NCI-H2227 (cell line): ENCODE data around the gene BCL2L14.

Experiments
- DNase-seq: peaks from one replicate; lab custom pipeline; 2025; ENCODE audit not compliant: unreplicated experiment; lab: John Stamatoyannopoulos, UW

Gene BCL2L14, protein sequence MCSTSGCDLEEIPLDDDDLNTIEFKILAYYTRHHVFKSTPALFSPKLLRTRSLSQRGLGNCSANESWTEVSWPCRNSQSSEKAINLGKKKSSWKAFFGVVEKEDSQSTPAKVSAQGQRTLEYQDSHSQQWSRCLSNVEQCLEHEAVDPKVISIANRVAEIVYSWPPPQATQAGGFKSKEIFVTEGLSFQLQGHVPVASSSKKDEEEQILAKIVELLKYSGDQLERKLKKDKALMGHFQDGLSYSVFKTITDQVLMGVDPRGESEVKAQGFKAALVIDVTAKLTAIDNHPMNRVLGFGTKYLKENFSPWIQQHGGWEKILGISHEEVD

DNA sequence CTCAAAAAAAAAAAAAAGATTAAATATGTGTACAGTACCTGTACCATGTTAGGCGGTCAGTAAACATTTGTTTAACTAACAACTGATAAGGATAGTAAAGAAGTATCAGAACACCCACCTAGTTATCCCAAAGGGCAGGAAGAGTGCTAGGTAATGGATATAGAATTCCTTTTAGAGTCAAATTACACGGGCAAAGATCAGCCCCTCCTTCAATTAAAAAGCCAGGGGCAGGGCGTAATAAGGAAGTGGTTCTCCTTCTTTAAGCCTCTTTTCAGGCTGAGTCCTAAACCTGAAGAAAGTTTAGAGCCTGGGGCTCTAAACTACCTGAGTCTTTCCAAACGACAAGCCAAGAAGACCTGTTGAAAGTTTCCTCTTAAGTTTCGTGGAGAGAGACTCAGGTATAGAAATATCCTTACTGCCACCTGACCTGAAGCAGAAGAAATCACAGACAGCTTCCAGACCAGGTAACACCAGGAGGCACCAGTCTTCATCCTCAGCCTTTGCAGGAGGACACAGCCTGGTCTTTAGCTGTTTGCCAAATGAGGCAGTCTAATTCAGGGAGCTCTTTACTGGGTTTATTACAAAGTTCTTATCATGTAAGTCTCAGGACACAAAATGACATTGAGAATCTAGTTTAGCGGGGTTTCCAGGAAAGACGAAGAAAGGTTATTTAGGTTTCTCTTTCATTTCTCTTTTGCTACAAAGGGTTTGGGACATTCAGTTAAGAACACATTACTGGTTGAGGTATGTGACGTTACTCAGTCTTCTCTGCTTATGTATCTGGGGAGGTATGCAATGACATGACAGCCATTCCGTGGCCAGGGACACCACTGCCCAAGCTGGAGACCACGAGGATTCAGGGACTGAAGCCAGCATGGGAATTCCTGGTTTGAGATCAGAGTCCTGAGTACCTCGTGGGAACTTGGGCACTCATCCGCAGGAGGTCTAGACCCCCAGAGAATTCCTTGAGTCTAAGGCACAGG, at the start of gene BCL2L14:
TSS of gene BCL2L14 (plus strand) at position 266 of the 983 bp plus-strand sequence. CDS start 8,367 bp downstream, outside the sequence.
- no peak for DNase-seq

DNA sequence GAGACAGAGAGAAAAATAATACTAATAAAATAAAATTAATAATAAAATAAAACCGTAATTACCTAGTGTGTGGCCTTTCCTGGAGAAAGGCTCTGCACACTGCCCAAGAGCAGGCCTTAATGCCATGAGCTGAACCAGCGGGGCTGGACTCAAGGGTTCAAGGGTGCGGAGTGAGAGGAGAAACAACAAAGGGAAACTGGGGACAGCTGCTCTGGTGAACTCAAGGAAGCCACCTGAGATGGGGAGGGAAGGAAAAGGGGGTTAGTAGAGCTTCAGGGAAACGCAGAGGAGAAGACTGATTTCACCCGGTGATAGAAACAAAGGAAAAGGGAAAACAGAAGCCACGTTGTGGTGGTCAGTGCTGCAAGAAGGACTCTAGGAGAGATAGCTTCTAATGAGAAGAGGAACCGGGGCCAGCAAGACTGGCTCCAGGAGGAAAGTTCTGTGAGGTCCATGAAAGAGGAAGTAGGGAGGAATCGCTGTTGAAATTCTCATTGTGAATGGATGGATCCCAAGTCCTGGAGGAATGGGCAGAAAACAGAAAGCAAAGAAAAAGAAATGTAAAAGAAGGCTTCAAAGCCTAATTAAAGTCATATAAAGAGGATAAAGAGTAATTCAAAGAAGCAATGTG, 48.3 kb upstream of the BCL2L14 start:
- no peak for DNase-seq

DNA sequence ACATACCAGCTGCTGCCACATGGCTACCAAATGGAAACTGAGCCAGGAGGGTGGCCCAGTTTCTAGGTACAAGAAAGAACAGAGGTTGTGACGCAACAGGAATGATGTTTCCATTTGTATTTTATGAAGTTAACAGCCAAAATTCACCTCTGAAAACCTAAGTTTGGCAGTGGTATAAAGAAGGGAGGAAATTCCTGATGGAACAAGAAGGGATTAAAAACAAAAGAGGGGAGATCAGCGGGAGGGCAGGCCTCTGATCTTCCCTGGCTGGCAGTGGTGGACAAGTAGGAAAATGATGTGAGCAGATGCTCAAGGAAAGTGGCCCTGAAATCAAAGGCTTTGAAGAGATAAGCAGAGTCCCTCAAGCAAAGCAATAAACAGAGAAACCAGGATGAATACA, 47.3 kb upstream of the BCL2L14 start:
- no peak for DNase-seq

DNA sequence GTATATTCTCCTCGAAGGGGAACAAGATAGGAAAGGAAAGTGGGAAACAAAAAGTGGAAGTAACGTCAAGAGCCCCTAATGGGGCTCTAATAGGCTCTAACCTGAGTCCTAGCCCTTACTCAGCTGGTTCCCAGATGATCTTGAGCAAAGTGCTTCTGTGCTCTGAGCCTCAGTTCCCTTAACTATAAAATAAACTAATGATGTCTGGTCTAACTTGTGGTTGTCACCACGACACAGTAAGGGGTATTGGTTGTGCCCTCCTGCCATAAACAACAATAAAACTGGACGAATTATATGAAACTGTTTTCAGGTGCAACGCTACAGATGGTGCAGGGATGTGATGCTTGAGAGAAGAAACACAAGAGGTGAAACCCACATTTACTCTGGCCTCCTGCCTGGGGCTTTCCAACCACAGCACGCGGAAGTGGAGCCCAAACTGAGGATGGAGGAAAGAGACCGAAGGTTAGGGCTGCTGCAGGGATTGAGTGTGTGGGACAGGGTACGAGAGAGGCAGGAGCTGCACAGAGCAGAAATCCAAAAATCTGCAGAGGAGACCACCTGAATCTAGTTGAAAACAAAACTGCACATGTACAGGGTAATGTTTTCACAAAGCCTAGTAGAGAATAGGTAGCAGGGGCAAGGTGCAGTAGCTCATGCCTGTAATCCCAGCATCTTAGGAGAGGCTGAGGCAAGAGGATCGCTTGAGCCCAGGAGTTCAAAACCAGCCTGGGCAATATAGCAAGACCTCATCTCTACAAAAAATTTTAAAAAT, 45.6 kb upstream of the BCL2L14 start:
- DNase-seq = no peak

DNA sequence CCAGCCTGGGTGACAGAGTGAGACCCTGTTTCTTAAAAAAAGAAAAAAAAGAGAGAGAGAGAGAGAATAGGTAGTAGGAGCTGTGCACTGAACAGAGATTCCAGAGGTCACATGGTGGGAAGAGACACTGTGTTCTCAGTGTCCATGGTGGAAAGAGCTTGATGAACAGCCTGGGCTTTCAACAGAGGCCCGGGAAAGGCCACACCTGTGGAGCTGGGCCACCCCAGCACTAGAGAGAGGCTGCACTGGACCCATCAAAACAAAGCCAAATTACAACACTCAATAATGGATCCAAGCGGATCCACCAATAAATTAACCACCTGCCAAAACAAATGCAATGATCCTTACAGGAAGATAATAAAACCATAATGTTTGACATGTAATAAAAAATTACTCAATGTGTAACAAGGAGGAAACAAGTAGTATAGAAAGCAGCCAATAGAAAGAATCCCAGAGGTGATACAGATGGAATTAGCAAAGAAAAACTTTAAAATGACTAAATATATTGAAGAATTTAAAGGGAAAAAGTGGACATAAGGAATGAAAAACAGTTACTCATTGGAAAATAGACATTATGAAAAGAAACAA, 44.8 kb upstream of the BCL2L14 start:
- no peak for DNase-seq

DNA sequence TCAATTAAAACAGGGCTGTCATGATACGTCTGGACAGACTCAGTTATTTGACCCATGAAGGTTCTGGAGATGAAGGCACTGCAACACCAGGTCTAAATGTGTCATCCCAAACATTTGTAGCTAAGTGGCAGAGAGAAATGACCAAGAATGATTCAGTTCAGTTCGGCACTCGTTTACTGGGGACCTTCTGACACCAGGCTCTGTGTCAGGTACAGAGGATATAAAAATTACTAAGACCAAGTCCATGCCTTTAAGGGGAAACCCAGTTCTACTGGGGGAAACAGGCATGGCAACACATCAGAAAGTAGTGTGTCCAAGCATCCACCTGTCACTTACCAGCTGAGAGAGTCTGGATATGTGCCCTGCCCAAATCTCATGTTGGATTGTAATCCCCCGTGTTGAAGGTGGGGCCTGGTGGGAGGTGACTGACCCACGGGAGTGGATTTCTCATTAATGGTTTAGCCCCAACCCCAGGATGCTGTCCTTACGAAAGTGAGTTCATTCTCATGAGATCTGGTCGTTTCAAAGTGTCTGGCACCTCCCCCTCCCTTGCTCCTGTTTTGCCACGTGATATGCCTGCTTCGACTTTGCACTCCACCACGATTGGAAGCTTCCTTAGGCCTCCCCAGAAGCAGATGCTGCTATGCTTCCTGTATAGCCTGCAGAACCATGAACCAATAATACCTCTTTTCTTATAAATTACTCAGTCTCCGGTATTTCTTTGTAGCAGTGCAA, 41.9 kb upstream of the BCL2L14 start:
- DNase-seq = no peak

DNA sequence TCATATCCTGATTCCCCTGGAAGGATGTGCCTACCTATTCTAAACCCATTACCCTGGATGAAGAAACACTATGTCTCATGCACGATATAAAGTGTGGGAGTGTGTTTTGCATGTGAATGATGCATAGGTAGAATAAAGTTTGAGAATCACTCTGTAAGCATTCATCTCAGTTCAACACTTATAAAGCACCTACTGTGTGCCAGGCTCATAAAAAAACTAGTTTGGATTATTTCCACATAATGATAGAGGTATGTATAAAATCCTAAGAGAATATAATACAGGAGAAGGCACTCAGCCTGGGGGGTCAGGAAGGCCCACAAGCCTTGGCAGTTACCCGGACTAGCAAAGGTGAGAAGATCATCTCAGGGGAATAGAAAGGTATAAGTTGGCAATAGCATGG, 41.1 kb upstream of the BCL2L14 start:
- no peak for DNase-seq

DNA sequence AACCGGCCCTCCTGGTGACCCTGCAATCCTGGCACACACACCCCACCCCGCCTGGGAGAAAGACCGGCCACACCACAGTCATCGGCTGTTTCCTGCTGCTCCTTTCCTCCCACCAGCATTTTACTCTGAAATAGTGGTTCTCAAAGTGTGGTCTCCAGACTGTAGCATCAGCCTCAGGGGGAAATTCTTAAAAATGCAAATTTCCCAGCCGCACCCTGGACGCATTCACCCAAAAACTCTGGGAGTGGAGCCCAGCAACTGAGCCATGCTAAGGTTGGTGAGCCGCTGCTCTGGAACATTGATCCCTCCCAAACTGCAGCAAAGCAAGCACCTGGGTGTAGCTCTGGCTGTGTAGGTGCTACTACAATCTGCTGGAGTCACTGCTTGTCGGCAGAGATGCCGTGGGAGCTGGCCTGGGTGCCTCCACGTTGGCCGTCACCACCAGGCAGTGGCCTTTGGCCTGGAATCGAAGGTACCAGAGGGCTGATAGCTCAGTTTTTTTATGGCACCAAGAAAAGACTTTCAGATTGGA, 38.4 kb upstream of the BCL2L14 start:
- DNase-seq = no peak

DNA sequence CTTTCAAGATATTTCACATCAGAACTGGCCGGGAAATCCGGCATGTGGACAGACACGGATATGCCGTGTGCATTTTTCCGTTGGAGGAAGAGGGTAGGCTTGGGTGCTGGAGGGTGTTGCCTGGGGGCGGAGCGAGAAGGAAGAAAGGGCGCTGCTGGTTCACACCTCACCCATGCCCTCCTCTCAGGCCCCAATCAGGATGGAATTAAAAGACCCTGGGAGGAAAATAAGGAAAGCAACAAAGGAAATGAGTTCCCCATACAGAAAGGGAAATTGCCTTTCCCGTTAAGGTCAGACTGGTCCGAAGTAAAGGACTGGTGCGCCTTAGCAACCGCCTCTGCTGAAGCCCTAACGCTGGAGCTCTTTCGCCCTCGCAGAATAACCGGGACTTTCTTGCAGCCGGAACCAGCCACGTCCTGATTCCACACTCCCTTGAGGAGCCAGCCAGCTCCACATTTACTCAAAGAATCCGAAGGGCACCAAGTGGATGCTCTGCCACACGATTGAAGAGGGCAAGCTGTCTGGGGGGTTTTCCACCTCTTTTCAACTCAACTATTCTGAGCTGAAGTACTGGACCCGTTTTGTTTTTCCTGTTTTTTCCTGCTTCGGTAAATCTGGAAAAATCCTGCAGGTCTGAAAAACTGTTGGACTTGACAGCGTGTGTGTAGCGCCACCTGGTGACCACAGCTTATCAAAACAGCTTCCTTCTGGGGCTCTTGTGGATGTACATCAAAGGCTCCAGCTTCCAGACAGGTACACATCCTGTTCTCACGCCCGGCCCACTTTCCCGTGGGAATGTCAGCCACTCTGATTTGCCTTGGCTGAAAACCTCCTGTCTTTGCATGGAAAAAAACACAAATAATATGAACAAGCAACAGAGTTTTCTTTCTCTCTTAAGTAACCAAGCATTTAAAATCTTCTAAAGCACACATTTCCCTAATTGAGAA, 37.6 kb upstream of the BCL2L14 start:
- DNase-seq = peak; percentile 77

DNA sequence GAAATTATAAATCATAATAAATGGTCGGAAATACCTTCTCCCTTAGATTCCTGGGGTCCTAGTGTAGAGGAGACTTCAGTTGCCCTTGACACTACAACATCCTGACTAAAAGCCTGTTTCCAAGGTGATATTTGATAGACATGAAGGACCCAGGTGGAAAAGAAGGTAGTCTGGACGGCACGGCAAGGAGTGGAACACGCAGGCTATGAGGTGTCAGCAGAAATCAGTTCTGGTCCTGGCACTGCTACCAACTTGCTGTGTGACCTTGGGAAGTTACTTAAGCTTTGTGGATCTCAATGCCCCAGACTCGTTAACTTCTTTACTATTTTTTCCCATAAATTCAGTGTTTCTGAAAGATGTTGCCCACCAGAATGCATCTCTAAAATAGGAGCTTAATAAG, 36.9 kb upstream of the BCL2L14 start:
- no peak for DNase-seq

DNA sequence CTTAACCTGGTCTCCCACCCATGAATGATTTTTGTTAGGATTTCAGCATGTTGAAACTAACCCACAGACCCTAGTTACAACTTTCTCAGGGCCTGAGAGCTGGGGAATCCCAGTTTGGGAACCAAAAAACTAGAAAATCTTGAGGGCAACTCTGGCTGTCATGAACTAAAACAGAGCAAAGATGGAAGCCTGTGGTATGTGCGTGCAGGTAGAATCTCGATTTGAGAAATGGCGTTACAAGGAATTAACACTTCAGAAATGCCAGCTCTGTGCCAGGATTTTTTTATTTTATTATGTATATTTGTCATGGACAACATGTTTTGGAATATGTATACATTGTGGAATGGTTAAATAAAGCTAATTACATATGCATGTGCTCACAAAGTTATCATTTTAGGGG, 36.4 kb upstream of the BCL2L14 start:
- DNase-seq = no peak

DNA sequence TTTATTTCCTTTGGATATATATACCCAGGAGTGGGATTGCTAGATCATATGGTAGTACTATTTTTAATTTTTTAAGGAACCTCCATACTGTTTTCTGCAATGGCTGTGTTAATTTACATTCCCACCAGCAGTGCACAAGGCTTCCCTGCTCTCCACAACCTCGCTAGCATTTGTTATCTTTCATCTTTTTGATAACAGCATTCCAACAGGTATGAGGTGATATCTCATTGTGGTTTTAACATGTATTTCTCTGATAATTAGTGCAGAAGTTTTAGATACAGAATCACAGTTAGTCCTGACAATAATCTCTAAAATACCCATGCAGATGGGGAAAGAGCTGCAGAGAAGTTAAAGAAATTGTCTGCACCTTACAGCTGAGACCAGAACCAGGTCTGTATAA, 35.5 kb upstream of the BCL2L14 start:
- DNase-seq = no peak

DNA sequence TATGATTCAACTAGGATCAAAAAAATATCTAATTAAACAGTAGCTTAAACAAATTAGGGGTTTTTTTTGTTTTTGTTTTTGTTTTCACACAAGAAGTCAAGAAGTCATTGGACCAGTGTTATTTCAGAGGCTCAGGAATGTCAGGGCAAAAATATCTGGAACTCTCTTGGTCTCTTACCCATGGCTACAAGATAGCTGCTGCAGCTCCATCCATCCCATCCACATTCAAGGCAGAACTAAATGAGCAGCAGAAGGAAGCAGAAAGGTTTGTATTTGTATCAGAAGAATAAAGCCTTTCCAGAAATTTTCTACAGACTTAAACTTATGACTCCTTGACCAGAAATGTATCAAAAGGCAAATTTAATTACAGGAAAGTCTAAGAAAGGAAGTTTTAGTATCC, 33.8 kb upstream of the BCL2L14 start:
- DNase-seq = no peak

DNA sequence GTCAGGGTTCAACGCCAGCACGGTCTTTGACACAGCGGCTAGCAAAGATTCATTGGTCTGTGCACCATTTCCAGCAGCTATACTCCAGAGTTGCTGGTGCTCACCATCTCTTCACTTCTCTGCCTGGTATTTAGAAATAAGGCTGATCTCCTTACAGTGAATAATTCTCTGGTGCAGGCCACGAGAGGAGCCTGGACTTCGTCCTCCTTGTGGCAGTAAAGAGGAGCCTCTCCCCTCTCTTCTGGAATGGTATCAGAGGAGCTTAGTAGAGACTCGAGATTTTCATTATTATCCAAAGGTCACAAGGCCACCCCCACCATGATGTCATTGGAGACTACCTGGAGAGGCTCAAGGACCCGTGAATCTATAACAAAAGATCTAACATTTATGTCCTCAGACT, 30.8 kb upstream of the BCL2L14 start:
- no peak for DNase-seq

DNA sequence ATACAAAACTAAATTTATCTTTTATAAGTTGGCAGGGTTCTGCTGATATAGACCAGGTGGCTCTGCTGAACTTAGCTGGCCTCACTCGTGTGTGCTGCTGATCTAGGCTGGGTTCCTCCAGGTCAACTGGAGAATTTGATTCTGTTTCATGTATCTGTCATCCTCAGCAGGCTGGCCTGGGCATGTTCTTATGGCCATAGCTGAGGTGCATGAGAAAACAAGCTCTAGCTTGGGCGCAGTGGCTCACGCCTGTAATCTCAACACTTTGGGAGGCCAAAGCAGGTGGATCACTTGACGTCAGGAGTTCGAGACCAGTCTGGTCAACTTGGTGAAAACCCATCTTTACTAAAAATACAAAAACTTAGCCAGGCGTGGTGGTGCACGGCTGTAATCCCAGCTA, 24.3 kb upstream of the BCL2L14 start:
- no peak for DNase-seq

DNA sequence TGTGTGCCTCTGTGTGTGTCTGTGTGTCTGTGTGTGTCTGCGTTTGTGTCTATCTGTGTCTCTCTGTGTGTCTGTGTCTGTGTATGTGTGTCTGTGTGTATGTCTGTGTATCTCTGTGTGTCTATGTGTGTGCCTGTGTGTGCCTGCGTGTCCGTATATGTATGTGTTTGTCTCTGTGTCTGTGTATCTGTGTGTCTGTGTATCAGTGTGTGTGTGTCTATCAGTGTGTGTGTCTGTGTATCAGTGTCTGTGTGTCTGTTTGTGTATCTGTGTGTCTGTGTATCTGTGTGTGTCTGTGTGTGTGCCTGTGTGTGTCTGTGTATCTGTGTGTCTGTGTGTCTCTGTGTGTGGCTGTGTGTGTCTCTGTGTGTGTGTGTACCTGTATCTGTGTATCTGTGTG, 23.1 kb upstream of the BCL2L14 start:
- no peak for DNase-seq

DNA sequence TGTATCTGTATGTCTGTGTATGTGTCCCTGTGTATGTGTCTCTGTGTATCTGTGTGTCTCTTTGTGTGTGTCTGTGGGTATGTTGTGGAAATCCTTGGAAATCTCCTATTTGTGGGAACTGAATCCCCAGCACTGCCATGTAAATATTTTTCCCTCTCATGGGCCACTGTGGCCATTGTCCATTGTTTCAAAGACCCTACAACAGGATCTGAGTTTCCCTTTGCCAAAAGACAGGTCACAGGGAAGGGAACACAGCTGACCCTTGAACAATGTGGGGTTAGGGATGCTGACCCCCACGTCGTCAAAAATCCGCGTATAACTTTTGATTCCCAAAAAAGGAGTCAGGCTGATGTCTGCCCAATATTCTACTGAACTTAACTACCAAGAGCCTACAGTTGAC, 22.5 kb upstream of the BCL2L14 start:
- no peak for DNase-seq

DNA sequence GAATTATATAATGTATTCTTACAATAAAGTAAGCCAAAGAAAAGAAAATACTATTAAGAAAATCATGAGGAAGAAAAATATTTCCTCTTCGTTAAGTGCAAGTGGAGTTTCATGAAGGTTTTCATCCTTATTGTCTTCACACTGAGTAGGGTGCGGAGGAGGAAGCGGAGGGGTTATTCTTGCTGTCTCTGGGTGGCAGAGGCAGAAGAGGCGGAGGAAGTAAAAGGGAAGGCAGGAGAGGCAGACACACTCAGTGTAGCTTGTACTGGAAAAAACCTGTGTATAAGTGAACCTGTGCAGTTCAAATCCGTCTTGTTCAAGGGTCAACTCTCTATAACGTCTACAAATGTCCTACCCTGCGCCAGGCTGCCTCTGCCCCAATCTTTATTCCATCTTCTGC, 22.0 kb upstream of the BCL2L14 start:
- no peak for DNase-seq

DNA sequence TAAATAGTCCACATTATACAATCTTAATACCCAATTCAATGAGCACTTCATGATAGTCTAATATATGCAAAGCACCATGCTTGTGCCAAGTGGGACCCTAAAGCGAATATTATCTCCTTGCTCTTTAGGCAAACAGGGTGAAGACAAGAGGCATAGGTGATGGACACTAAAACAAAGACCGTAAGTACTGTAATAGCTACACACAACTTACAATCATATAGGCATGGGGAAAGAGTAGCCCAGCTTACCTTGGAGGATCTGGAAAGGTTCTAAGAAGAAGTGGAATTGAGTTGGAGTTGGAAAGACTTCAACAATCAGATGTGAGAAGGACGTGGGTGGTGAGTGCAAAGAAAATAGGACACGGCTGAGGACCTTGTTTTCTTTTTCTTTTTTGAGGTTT, 19.1 kb upstream of the BCL2L14 start:
- no peak for DNase-seq
